Panc1 (cell line): ENCODE data around the gene CEP128. TPM values are rescaled to one million over a fixed set of nuclear protein-coding genes. Genes with fewer than 3 reads are reported as not detected.
A peak's percentile ranks its signal among the peaks of the same experiment; 100 is the strongest.

Experiments used
- ATAC-seq: fragments of 200-7000 bp; cut with Tn5 transposase; 2 replicates; pipeline ENCODE4 v1.9.1; 2020; ENCODE audit warnings: mild to moderate bottlenecking, moderate library complexity
- BruUV-seq: library from RNA; stranded (reverse); fragments of 400-500 nt; replicated peaks from 2 replicates; lab custom pipeline; 2021; lab: Mats Ljungman, UMichigan
- CTCF ChIA-PET: fragments of 300-600 bp; sonication (Branson Sonifier 250); formaldehyde crosslinking; loops from one replicate; lab custom pipeline; 2022; ENCODE audit warnings: antibody characterized with exemption; lab: Charles Lee
- POLR2A ChIA-PET: fragments of 300-600 bp; sonication (Branson Sonifier 250); formaldehyde crosslinking; loops from one replicate; lab custom pipeline; 2022; ENCODE audit warnings: antibody characterized with exemption; lab: Charles Lee
- DNase-seq: peaks from one replicate; pipeline ENCODE4 v3.0.0-alpha.2; 2010; ENCODE audit warnings: low read depth, low spot score
- H3K27ac ChIP-seq: 2 replicates; pipeline ENCODE4 v1.5.1; 2011; ENCODE audit warnings: mild to moderate bottlenecking, low read length, inconsistent platforms
- H3K27me3 ChIP-seq: fragments of 200-500 bp; sonication (Bioruptor generic); 2 replicates; pipeline ENCODE4 v1.6.0; 2014; ENCODE audit warnings: low read length, inconsistent platforms; ENCODE audit not compliant: control insufficient read depth, insufficient read depth
- H3K36me3 ChIP-seq: fragments of 200-500 bp; sonication (Bioruptor generic); 2 replicates; pipeline ENCODE4 v1.5.1; 2014; ENCODE audit warnings: inconsistent platforms, mild to moderate bottlenecking, low read length, moderate library complexity; ENCODE audit not compliant: control insufficient read depth, insufficient read depth
- H3K4me1 ChIP-seq: 2 replicates; pipeline ENCODE4 v1.5.1; 2011; ENCODE audit warnings: inconsistent platforms, mild to moderate bottlenecking, low read length, moderate library complexity; ENCODE audit not compliant: control insufficient read depth, insufficient read depth
- H3K4me3 ChIP-seq, 2 experiments: 2 replicates each; pipeline ENCODE4 v1.5.1; 2011 to 2012; ENCODE audit warnings: low read depth in 2 of 2, low read length in 2 of 2, mild to moderate bottlenecking in 2 of 2, inconsistent platforms in 1 of 2, moderate library complexity in 1 of 2
- H3K9me3 ChIP-seq: fragments of 200-500 bp; sonication (Bioruptor generic); 2 replicates; pipeline ENCODE4 v1.5.1; 2014; ENCODE audit warnings: low read depth, mild to moderate bottlenecking, inconsistent platforms, low read length, moderate library complexity; ENCODE audit not compliant: control insufficient read depth, insufficient read depth
- CTCF ChIP-seq: fragments of 450-650 bp; IDR thresholded peaks from 2 replicates; pipeline ENCODE4 v1.5.1; 2017; ENCODE audit warnings: mild to moderate bottlenecking
- POLR2AphosphoS5 ChIP-seq: IDR thresholded peaks from 2 replicates; pipeline ENCODE4 v1.6.1; 2012; ENCODE audit warnings: mild to moderate bottlenecking, low read depth, low read length, moderate library complexity
- REST ChIP-seq, 2 experiments: IDR thresholded peaks; 2 replicates each; pipeline ENCODE4 v1.6.1; 2011 to 2012; ENCODE audit warnings: low read depth in 2 of 2, control low read depth in 1 of 2, low read length in 1 of 2, mild to moderate bottlenecking in 1 of 2, moderate library complexity in 1 of 2; ENCODE audit not compliant: insufficient read depth in 1 of 2
- SIN3A ChIP-seq: IDR thresholded peaks from 2 replicates; pipeline ENCODE4 v1.6.1; 2012; ENCODE audit warnings: low read depth, mild to moderate bottlenecking, low read length, moderate library complexity, borderline replicate concordance; ENCODE audit not compliant: insufficient read depth
- TCF7L2 ChIP-seq: IDR thresholded peaks from 2 replicates; pipeline ENCODE4 v1.6.1; 2011; ENCODE audit warnings: mild to moderate bottlenecking, low read depth, low read length, inconsistent platforms
- in situ Hi-C: cut with HindIII; loops from 2 replicates; pipeline ENCODE4 v1.10.0; 2016; ENCODE audit warnings: low sequenced_read_pairs, low pct_unique_long_range_greater_than_20kb
- intact Hi-C: fragments of 100-400 bp; cut with micrococcal nuclease; formaldehyde crosslinking; loops from one replicate; pipeline ENCODE4 v1.10.0; 2022; ENCODE audit not compliant: unreplicated experiment
- total RNA-seq: library from RNA; stranded (reverse); gene quantifications from one replicate; pipeline ENCODE4 v1.2.1, GENCODE V29; 2021; ENCODE audit not compliant: unreplicated experiment

The CEP128 gene
- total RNA-seq, 1 experiment from 2014 or later: 9.3 TPM

DNA sequence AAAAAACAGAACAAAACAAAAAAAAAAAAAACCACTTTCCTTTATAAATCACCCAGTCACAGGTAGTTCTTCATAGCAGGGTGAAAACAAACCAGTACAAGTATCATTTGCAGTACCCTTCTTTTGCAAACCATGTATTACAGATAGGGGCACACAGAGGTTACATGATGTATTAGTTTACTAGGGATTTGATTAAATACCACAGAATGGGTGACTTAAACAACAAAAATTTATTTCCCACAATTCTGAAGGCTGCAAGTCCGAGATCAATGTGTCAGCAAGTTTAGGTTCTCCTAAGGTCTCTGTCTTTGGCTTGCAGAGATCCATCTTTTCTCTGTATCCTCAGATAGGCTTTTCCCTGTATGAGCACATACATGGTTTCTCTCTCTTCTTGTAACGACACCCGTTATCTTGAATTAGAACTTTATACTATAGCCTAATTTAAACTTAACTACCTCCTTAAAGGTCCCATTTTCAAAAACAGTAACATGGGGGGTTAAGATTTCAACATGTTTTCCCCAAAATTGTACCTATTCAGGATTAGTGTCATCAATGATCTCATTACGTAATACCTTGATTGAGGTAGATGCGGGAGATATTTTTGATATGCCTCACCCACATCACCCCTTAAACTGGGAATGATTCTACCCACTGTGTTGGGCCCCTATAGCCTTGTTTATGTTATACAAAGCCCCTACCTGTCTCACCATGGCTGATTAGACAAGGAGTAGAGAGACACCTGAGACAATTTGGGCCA, 3.5 kb upstream of the CEP128 start:
- DNase-seq: no peak
- H3K4me1 ChIP-seq: peaks cover 4% of the 10 kb centered on the region
- H3K9me3 ChIP-seq: no peaks in the 10 kb centered on the region
- ATAC-seq: no peak
- no peak overlapping the region for H3K4me3 ChIP-seq
- TF ChIP-seq POLR2AphosphoS5 (no peak), SIN3A (no peak), TCF7L2 (no peak), CTCF (no peak), REST (IDR thresholded peaks at IDR 0.05; ENCODE audit: insufficient read depth in 1 of 2, low read depth in 2 of 2, low read length in 1 of 2) (no peak)
- intact Hi-C loops (no loop called here), in situ Hi-C loops (no loop called here)
- H3K27ac ChIP-seq: no peak overlapping the region
- CTCF ChIA-PET: no interaction called here
- POLR2A ChIA-PET: no interaction called here
- no TSS peak for BruUV-seq
- peaks cover 5% of the 10 kb centered on the region for H3K27me3 ChIP-seq
- H3K36me3 ChIP-seq: no peaks in the 10 kb centered on the region

- ATAC-seq (no peak), DNase-seq (no peak)
- CTCF ChIA-PET: no interaction called here
- TF ChIP-seq TCF7L2 (no peak), REST (IDR thresholded peaks at IDR 0.05; ENCODE audit: insufficient read depth in 1 of 2, low read depth in 2 of 2, low read length in 1 of 2) (no peak), POLR2AphosphoS5 (no peak), SIN3A (no peak), CTCF (no peak)
- no peaks in the 10 kb centered on the region for H3K9me3 ChIP-seq
- no peaks in the 10 kb centered on the region; the same call in 1 of the 2 replicates for H3K36me3 ChIP-seq
- BruUV-seq: no TSS peak
- peaks cover 4% of the 10 kb centered on the region for H3K4me1 ChIP-seq
- in situ Hi-C loops: no loop called here
- POLR2A ChIA-PET: interaction anchor here (0.6 kb wide), 1 partner anchor 896 kb away, joined by 3 read pairs; no protein-coding TSS in a partner anchor
- H3K27me3 ChIP-seq: no peaks in the 10 kb centered on the region; the same call in 1 of the 2 replicates
- peak overlapping the region; percentile 68 for H3K27ac ChIP-seq
- intact Hi-C loops: no loop called here
- peak overlapping the region; percentile 64 to 79 for H3K4me3 ChIP-seq
Measured at GRCh38 chr14:80942191-80942600, 658 bp upstream of the CEP128 start.
